NB4 (cell line): ENCODE measurements around the gene ME3.

ENCODE experiments used
- DNase-seq: peaks from one replicate; pipeline ENCODE4 v3.0.0; 2010; ENCODE audit warnings: low read depth
- H3K4me3 ChIP-seq: one replicate; pipeline ENCODE4 v1.5.1; 2011; ENCODE audit warnings: mild to moderate bottlenecking, low read depth, low read length, moderate library complexity
- MAX ChIP-seq: IDR thresholded peaks from 2 replicates; pipeline ENCODE4 v1.6.1; 2011; ENCODE audit warnings: low read depth, low read length
- MYC ChIP-seq: IDR thresholded peaks from 2 replicates; pipeline ENCODE4 v1.6.1; 2011; ENCODE audit warnings: low read depth, low read length
- POLR2A ChIP-seq: IDR thresholded peaks from 2 replicates; pipeline ENCODE4 v1.6.1; 2011; ENCODE audit warnings: mild to moderate bottlenecking; ENCODE audit not compliant: insufficient read length; ENCODE audit errors: extremely low read depth
- TF ChIP-seq, protein P1 (sequence below): IDR thresholded peaks from one replicate; pipeline ENCODE4 v1.5.1; 2012; ENCODE audit warnings: low read depth, low read length

The ME3 gene

DNA sequence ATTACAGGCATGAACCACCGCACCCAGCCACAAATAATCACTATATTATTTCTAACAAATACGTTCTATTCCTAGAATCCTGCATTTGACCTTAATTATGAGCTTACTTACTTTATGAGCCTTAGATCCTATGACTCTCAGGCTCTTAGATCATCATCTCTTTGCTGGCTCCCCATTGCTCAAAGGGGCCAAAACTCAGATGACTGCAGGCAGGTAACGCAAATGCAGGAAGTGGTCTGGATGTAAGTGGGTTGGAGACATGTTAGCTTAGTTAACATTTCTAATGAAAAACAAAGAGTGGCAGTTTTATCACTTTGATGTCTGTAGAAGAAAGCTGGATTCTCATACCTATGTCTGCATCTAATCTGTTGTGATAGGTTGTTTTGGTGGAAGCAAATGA lies 274.3 kb downstream of the ME3 start:
- TF ChIP-seq MYC (no peak), POLR2A (no peak)
- no peak overlapping the region for H3K4me3 ChIP-seq
- no peak for DNase-seq

GRCh38 chr11:86397351-86397750 lies 275.1 kb downstream of the ME3 start:
- TF ChIP-seq MAX (no peak), MYC (no peak), POLR2A (no peak)
- TF ChIP-seq, protein P1, sequence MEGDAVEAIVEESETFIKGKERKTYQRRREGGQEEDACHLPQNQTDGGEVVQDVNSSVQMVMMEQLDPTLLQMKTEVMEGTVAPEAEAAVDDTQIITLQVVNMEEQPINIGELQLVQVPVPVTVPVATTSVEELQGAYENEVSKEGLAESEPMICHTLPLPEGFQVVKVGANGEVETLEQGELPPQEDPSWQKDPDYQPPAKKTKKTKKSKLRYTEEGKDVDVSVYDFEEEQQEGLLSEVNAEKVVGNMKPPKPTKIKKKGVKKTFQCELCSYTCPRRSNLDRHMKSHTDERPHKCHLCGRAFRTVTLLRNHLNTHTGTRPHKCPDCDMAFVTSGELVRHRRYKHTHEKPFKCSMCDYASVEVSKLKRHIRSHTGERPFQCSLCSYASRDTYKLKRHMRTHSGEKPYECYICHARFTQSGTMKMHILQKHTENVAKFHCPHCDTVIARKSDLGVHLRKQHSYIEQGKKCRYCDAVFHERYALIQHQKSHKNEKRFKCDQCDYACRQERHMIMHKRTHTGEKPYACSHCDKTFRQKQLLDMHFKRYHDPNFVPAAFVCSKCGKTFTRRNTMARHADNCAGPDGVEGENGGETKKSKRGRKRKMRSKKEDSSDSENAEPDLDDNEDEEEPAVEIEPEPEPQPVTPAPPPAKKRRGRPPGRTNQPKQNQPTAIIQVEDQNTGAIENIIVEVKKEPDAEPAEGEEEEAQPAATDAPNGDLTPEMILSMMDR = no peak
- no peak for DNase-seq
- H3K4me3 ChIP-seq = no peak overlapping the region

DNA sequence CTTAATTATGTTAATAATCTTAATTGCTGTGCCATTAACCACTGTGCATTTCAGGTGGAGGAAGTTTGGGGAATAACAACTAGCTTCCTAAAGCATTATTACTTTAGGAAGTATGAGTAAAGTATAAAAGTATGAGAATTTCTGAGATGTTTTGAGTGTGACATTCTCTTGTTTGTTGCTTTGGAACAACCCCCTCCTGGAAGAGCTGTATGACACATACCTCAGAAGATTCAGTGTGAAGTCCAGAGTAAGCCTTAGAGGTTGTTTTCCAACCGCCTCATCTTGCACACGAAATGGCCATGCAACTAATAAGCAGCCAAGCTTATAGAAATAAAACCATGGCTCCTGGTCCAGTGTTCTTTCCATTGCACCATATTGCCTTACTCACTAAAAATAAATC lies 276.0 kb downstream of the ME3 start:
- no peak for DNase-seq
- TF ChIP-seq, protein P1 = no peak
- TF ChIP-seq MYC = no peak
- TF ChIP-seq POLR2A = no peak
- no peak for TF ChIP-seq MAX

DNA sequence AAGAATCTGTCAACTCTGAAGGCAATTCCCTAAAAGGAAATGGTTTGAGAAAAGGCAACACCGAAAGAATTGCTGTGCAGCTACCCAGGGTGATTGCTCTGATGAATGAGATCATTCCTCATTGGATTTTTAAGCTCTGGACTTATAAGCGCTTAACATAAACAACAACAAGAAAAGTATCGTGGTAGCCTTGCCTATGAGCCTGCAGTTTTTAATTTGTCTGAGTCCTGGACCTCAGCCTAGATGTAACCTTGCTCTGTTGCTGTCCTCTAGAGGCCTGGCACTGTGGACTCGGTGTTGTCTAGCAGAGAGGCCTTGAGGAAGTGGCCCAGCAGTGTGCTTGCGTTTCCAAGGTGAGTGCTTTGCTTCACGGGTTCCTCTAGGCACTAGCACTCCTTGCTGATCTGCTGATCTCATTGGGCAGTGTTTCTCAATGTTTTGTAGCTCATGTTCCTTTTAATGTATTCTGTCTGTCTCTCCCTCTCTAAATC lies 277.3 kb downstream of the ME3 start:
- peak; percentile 43 for DNase-seq
- no peak for TF ChIP-seq POLR2A
- TF ChIP-seq, protein P1 = no peak
- TF ChIP-seq MYC = no peak
- no peak for TF ChIP-seq MAX
- no peak overlapping the region for H3K4me3 ChIP-seq

More for the DNA sequence above, 276.0 kb downstream of the ME3 start:
- H3K4me3 ChIP-seq = no peak overlapping the region
